ENCODE data around the gene GUCD1. TPM values are rescaled to one million over a fixed set of nuclear protein-coding genes. Genes with fewer than 3 reads are reported as not detected.

Gene GUCD1
- total RNA-seq, 4 donors from 2014 or later = 56.7 to 498 (median 277) TPM

DNA sequence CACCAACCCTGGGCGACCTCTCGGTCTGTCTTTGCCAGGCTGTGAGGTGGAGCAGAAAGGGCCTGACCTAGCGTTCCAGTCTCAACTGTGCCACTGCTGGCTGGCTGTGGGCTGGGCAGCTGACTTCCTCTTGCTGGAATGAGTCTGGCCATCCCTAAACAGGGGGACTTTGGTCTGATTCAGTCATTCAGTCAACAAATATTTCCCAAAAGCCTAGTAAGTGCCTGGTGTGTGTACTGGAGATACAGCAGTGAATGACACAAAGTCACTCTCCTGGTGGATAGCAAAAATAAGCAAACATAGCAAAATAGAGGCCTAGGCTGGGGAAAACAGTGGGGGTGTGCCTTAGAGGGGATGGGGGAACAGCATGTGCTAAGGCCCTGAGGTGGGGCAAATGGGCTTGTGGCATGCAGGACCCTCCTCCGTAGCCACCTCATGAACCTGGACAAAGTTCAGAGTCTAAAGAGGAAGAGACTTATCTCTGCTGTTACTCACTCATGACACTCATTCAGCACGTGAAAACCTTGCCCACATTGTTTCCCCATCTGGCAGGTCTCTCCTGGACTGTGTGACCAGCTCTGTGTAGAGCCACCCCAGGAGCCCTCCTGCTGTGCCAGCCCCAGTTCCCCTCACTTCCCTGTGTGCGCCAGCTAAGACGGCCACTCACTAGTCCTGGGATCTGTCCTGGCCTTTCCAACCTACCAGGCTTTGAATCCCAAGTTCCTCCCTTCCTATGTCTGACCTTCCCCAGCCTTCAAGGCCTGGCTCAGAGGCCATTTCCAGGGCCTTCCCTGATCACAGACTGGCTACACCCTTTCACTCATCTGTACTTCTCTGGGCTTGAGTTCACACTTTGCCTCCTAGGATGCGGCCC, 4.7 kb downstream of the GUCD1 start:
- peak in 2 of 3 donors; percentile 40 to 43 for TF ChIP-seq POLR2AphosphoS5 (IDR thresholded peaks at IDR 0.05)
- peak; percentile 40 for TF ChIP-seq POLR2A (IDR thresholded peaks at IDR 0.05)
- TF ChIP-seq EP300 (IDR thresholded peaks at IDR 0.05; ENCODE audit: low read depth) = no peak
- TF ChIP-seq, protein P1, sequence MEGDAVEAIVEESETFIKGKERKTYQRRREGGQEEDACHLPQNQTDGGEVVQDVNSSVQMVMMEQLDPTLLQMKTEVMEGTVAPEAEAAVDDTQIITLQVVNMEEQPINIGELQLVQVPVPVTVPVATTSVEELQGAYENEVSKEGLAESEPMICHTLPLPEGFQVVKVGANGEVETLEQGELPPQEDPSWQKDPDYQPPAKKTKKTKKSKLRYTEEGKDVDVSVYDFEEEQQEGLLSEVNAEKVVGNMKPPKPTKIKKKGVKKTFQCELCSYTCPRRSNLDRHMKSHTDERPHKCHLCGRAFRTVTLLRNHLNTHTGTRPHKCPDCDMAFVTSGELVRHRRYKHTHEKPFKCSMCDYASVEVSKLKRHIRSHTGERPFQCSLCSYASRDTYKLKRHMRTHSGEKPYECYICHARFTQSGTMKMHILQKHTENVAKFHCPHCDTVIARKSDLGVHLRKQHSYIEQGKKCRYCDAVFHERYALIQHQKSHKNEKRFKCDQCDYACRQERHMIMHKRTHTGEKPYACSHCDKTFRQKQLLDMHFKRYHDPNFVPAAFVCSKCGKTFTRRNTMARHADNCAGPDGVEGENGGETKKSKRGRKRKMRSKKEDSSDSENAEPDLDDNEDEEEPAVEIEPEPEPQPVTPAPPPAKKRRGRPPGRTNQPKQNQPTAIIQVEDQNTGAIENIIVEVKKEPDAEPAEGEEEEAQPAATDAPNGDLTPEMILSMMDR (IDR thresholded peaks at IDR 0.05) = no peak
- in situ Hi-C loops (cut with MboI; ENCODE audit: low pct_ligation_motif_present in 1 of 4, low pct_unique_long_range_greater_than_20kb in 1 of 4, low sequenced_read_pairs in 3 of 4) (no loop called here), intact Hi-C loops (cut with DNase I; ENCODE audit: low total_unique reads) (no loop called here)
- peak; percentile 69 for DNase-seq
- H3K4me1 ChIP-seq = peaks cover 41 to 53% (median 48%) of the 10 kb centered on the region in 4 donors
- WGBS, 2 donors (ENCODE audit: low coverage in 1 of 2) = 71 to 80% methylated on average over 1 to 8 of the region's 8 CpGs
- peak overlapping the region; percentile 72 to 99 (median 96) for H3K27ac ChIP-seq
- H3K36me3 ChIP-seq = peaks cover 0 to 28% (median 10%) of the 10 kb centered on the region in 4 donors
- no peaks in the 10 kb centered on the region for H3K27me3 ChIP-seq
- no peak overlapping the region for H3K4me3 ChIP-seq
- H3K9me3 ChIP-seq = no peaks in the 10 kb centered on the region

DNA sequence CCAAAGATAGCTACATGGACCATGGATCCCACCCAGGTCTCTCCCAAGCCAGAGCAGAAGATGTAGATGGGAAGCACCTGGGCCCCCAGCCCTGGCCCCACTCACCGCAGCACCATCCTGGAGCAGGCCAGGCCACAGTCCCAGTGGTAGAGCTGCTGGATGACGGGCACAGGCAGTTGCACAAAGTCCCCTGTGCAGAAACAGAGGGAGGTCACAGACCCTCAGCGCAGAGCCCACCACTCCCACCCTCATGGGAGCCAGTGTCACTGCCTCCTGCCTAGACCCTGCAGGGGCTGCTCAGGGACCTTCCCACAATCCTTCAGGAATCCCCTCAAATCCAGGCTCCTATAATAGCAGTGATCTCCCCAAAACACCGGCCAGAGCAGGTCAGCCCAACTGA, 6.1 kb downstream of the GUCD1 start:
- peaks cover 0 to 32% (median 14%) of the 10 kb centered on the region in 4 donors for H3K36me3 ChIP-seq
- peak overlapping the region in 1 of 4 donors; percentile 95 for H3K27ac ChIP-seq
- peaks cover 38 to 53% (median 46%) of the 10 kb centered on the region in 4 donors for H3K4me1 ChIP-seq

DNA sequence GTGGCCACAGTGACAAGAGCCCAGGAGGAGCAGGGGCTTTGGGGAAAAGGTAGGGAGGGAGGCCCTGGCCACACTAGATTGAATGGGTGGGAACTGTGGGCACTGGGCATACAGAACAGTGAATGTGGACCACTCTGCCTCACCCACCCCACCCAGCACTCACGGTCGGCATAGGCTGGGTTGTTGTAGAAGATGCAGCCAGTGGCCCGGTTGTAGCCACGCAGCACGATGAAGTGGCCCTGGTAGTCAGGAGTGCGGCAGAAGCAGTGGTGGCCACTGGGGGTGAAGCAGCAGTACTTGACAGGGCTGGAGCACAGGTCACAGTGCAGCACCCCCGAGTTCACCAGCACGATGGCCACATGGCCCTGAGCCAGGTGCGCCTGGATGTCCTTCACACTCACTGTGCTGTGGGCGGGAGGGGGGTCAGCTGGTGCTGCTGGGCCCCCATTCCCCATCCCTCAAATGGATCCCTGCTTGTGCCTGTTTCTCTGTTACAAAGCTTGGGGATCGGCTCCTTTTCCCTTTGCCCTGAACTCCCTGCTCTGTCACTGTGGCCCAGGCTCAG, 11.2 kb downstream of the GUCD1 start:
- H3K9me3 ChIP-seq = no peaks in the 10 kb centered on the region
- no peak overlapping the region for H3K4me3 ChIP-seq
- no peak for TF ChIP-seq POLR2A (IDR thresholded peaks at IDR 0.05)
- TF ChIP-seq, protein P1 (IDR thresholded peaks at IDR 0.05) = no peak
- no peak for TF ChIP-seq POLR2AphosphoS5 (IDR thresholded peaks at IDR 0.05)
- no peak for TF ChIP-seq EP300 (IDR thresholded peaks at IDR 0.05; ENCODE audit: low read depth)
- H3K36me3 ChIP-seq = peaks cover 0 to 65% (median 32%) of the 10 kb centered on the region in 4 donors
- intact Hi-C loops (cut with DNase I; ENCODE audit: low total_unique reads) = no loop called here
- WGBS, 2 donors (ENCODE audit: low coverage in 1 of 2) = 84% methylated on average over 11 of the region's 11 CpGs; no CpG with 5 or more reads in 1 of the 2 donors
- no peak overlapping the region for H3K27ac ChIP-seq
- no peak for DNase-seq
- H3K4me1 ChIP-seq = peaks cover 0 to 6% (median 2%) of the 10 kb centered on the region in 4 donors
- in situ Hi-C loops (cut with MboI; ENCODE audit: low pct_ligation_motif_present in 1 of 4, low pct_unique_long_range_greater_than_20kb in 1 of 4, low sequenced_read_pairs in 3 of 4) = no loop called here
- H3K27me3 ChIP-seq = no peaks in the 10 kb centered on the region

More for the DNA sequence above, 6.1 kb downstream of the GUCD1 start:
- TF ChIP-seq, protein P1 (IDR thresholded peaks at IDR 0.05) = no peak
- no peak for TF ChIP-seq EP300 (IDR thresholded peaks at IDR 0.05; ENCODE audit: low read depth)
- no peak for TF ChIP-seq POLR2A (IDR thresholded peaks at IDR 0.05)
- no peak for TF ChIP-seq POLR2AphosphoS5 (IDR thresholded peaks at IDR 0.05)
- no peaks in the 10 kb centered on the region for H3K9me3 ChIP-seq
- H3K27me3 ChIP-seq = no peaks in the 10 kb centered on the region
- in situ Hi-C loops (cut with MboI; ENCODE audit: low pct_ligation_motif_present in 1 of 4, low pct_unique_long_range_greater_than_20kb in 1 of 4, low sequenced_read_pairs in 3 of 4) = no loop called here
- no peak for DNase-seq
- WGBS, 2 donors (ENCODE audit: low coverage in 1 of 2) = 98% methylated on average over 4 of the region's 4 CpGs; no CpG with 5 or more reads in 1 of the 2 donors
- H3K4me3 ChIP-seq = no peak overlapping the region
- intact Hi-C loops (cut with DNase I; ENCODE audit: low total_unique reads) = no loop called here

DNA sequence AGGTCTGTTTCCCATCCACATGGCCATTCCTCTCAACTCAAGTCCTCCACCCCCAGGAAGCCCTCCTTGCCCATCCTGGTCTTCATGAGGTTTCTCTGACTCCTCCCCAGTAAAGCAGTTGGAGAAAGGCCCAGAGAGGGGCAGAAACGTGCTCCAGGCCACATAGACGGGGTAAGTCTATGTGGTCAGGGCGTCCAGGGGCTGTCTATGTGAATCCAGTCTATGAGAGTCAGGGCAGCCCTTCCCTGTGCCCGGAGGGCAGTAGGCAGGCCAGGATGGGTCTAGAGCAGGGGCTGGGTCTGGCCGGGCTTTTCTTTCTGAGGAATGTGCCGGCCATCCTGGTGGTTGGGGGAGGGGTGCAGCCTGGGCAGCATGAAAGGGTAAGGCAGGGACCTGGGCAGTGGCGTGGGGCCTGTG, 11.7 kb downstream of the GUCD1 start:
- intact Hi-C loops (cut with DNase I; ENCODE audit: low total_unique reads) (no loop called here), in situ Hi-C loops (cut with MboI; ENCODE audit: low pct_ligation_motif_present in 1 of 4, low pct_unique_long_range_greater_than_20kb in 1 of 4, low sequenced_read_pairs in 3 of 4) (no loop called here)
- Histone ChIP-seq H3K27ac (no peak overlapping the region), H3K4me1 (peaks cover 0 to 6% (median 2%) of the 10 kb centered on the region in 4 donors), H3K27me3 (no peaks in the 10 kb centered on the region), H3K4me3 (no peak overlapping the region), H3K9me3 (no peaks in the 10 kb centered on the region), H3K36me3 (peaks cover 0 to 64% (median 29%) of the 10 kb centered on the region in 4 donors)
- WGBS, 2 donors (ENCODE audit: low coverage in 1 of 2) = 92% methylated on average over 7 of the region's 7 CpGs; no CpG with 5 or more reads in 1 of the 2 donors
- DNase-seq = no peak
- TF ChIP-seq POLR2A (IDR thresholded peaks at IDR 0.05) (no peak), POLR2AphosphoS5 (IDR thresholded peaks at IDR 0.05) (no peak), EP300 (IDR thresholded peaks at IDR 0.05; ENCODE audit: low read depth) (no peak)
- TF ChIP-seq, protein P1 (IDR thresholded peaks at IDR 0.05) = no peak
